T-cell (primary cell): Measurements from ENCODE around the gene QPCT. TPM values are rescaled to one million over a fixed set of nuclear protein-coding genes. Genes with fewer than 3 reads are reported as not detected.
"Not testable (repeated sequence)": the region's sequence is repeated elsewhere in the genome, so short reads cannot be mapped to it uniquely, and the experiment has no call there.

Source experiments
- ATAC-seq, 4 experiments: fragments of 200-7000 bp in 3 of 4; fragments of 150-1000 bp in 1 of 4; cut with Tn5 transposase; replicated peaks in 1 of 4; 1 replicate in 3 of 4; 2 replicates in 1 of 4; pipeline ENCODE4 v1.10.0; 2021; ENCODE audit warnings: moderate library complexity in 3 of 4, mild to moderate bottlenecking in 2 of 4, moderate number of reproducible peaks in 1 of 4
- CTCF ChIA-PET, 2 donors: fragments of 300-600 bp; sonication (Branson Sonifier 250); formaldehyde crosslinking; loops; one replicate each; lab custom pipeline; 2022; ENCODE audit warnings: antibody characterized with exemption in 2 of 2; lab: Charles Lee
- POLR2A ChIA-PET, 2 donors: fragments of 300-600 bp; sonication (Branson Sonifier 250); formaldehyde crosslinking; loops; one replicate each; lab custom pipeline; 2022; ENCODE audit warnings: antibody characterized with exemption in 2 of 2; lab: Charles Lee
- DNase-seq, 35 experiments: peaks; one replicate each; pipeline versions ENCODE4 v3.0.0 to v3.0.0-alpha.2; 2013 to 2023
- H3K27ac ChIP-seq: one replicate; pipeline ENCODE4 v1.5.1; 2013; ENCODE audit warnings: low read length
- H3K27me3 ChIP-seq, 2 experiments: replicated peaks in 1 of 2; 1 replicate in 1 of 2; 2 replicates in 1 of 2; pipeline versions ENCODE4 v1.6.1 to v1.7.0; 2013; ENCODE audit warnings: low read length in 1 of 2, mixed read lengths in 1 of 2; ENCODE audit not compliant: control insufficient read depth in 2 of 2, insufficient read depth in 2 of 2; ENCODE audit errors: extremely low read depth in 1 of 2
- H3K36me3 ChIP-seq, 2 donors: 1 replicate in 1 of 2; 2 replicates in 1 of 2; pipeline versions ENCODE4 v1.6.1 to v1.7.0; 2013; ENCODE audit warnings: low read length in 1 of 2; ENCODE audit not compliant: control insufficient read depth in 2 of 2, insufficient read depth in 1 of 2; ENCODE audit errors: extremely low read depth in 1 of 2
- H3K4me1 ChIP-seq, 2 experiments: 1 replicate in 1 of 2; 2 replicates in 1 of 2; pipeline versions ENCODE4 v1.6.1 to v1.7.0; 2013; ENCODE audit warnings: low read length in 2 of 2, mixed read lengths in 1 of 2; ENCODE audit not compliant: insufficient read depth in 2 of 2, control insufficient read depth in 1 of 2; ENCODE audit errors: extremely low read depth in 1 of 2
- H3K4me3 ChIP-seq, 2 donors: 1 replicate in 1 of 2; 2 replicates in 1 of 2; pipeline versions ENCODE4 v1.5.1 to v1.7.0; 2013; ENCODE audit warnings: mild to moderate bottlenecking in 2 of 2, low read length in 1 of 2, moderate library complexity in 1 of 2; ENCODE audit not compliant: control insufficient read depth in 1 of 2; ENCODE audit errors: extremely low read depth in 1 of 2
- H3K9me3 ChIP-seq: 2 replicates; pipeline ENCODE4 v1.7.0; 2013
- H3K27ac Mint-ChIP-seq, 2 donors: one replicate each; pipeline ENCODE4 v1.8.0; 2020 to 2021; ENCODE audit warnings: mild to moderate bottlenecking in 2 of 2, mixed read lengths in 2 of 2
- H3K27me3 Mint-ChIP-seq, 2 donors: one replicate each; pipeline ENCODE4 v1.8.0; 2021 to 2022; ENCODE audit warnings: mixed read lengths in 2 of 2
- H3K36me3 Mint-ChIP-seq: one replicate; pipeline ENCODE4 v1.8.0; 2021; ENCODE audit warnings: mixed read lengths
- H3K4me1 Mint-ChIP-seq, 3 donors: one replicate each; pipeline ENCODE4 v1.8.0; 2020 to 2022; ENCODE audit warnings: mixed read lengths in 3 of 3, mild to moderate bottlenecking in 1 of 3
- H3K4me3 Mint-ChIP-seq, 3 donors: one replicate each; pipeline ENCODE4 v1.8.0; 2020 to 2022; ENCODE audit warnings: mild to moderate bottlenecking in 3 of 3, mixed read lengths in 3 of 3, moderate library complexity in 3 of 3
- H3K9me3 Mint-ChIP-seq, 3 donors: one replicate each; pipeline ENCODE4 v1.8.0; 2020 to 2022; ENCODE audit warnings: mixed read lengths in 3 of 3
- WGBS: methylation state at CpG from one replicate; pipeline ENCODE4 v1.1.5; 2013; ENCODE audit warnings: missing lambda C conversion rate; ENCODE audit not compliant: insufficient coverage; 5-methylcytosine and 5-hydroxymethylcytosine counted together
- total RNA-seq, 35 experiments: library from RNA in 6 of 35; stranded (reverse) in 6 of 35; fragments of 120-200 nt in 1 of 35; gene quantifications; one replicate each; pipeline versions ENCODE4 v1.2.1 to v1.2.4 and lab custom pipeline; 2013 to 2026

QPCT gene
- total RNA-seq, 5 donors from 2014 or later (not counting 1 experiment from before 2014, with no cell fraction given): 1.1 to 3.1 (median 1.5) TPM; not detected in 2

GRCh38 chr2:37384261-37384660, 39.8 kb downstream of the QPCT start:
- H3K4me1 Mint-ChIP-seq, H3K4me3 ChIP-seq, POLR2A ChIA-PET, CTCF ChIA-PET, H3K4me3 Mint-ChIP-seq, H3K27me3 Mint-ChIP-seq, H3K36me3 ChIP-seq, ATAC-seq, H3K27me3 ChIP-seq, DNase-seq, H3K27ac Mint-ChIP-seq, H3K27ac ChIP-seq, H3K9me3 ChIP-seq, H3K9me3 Mint-ChIP-seq, H3K4me1 ChIP-seq, H3K36me3 Mint-ChIP-seq: not testable (repeated sequence)
- WGBS: 98% methylated on average over 4 of the region's 4 CpGs

- Mint-ChIP-seq H3K36me3 (no peaks in the 10 kb centered on the region), H3K27me3 (no peaks in the 10 kb centered on the region), H3K4me1 (peaks cover 0 to 3% (median 0%) of the 10 kb centered on the region in 3 donors), H3K4me3 (no peak overlapping the region), H3K9me3 (no peaks in the 10 kb centered on the region), H3K27ac (no peak overlapping the region)
- Histone ChIP-seq H3K4me1 (peaks cover 19 to 22% of the 10 kb centered on the region in 2 experiments), H3K27ac (no peak overlapping the region), H3K36me3 (no peaks in the 10 kb centered on the region), H3K27me3 (peaks cover 0 to 4% of the 10 kb centered on the region in 2 experiments), H3K9me3 (no peaks in the 10 kb centered on the region), H3K4me3 (no peak overlapping the region)
- ATAC-seq (no peak), DNase-seq (no peak)
- WGBS: 100% methylated on average over 2 of the region's 5 CpGs
- ChIA-PET CTCF (interaction anchor here (0.6 to 1.4 kb wide), 4 partner anchors 9 to 29 kb away, joined by 3 to 6 read pairs (median 4); no protein-coding TSS in a partner anchor), POLR2A (no interaction called here)
Measured at GRCh38 chr2:37387148-37387835, 42.9 kb downstream of the QPCT start.

GRCh38 chr2:37388074-37388473, 43.6 kb downstream of the QPCT start:
- Mint-ChIP-seq H3K4me1 (peaks cover 0 to 4% (median 0%) of the 10 kb centered on the region in 3 donors), H3K27me3 (no peaks in the 10 kb centered on the region), H3K27ac (no peak overlapping the region), H3K36me3 (no peaks in the 10 kb centered on the region), H3K9me3 (no peaks in the 10 kb centered on the region), H3K4me3 (no peak overlapping the region)
- ChIA-PET CTCF (interaction anchor here (0.7 to 0.9 kb wide), 2 partner anchors 8 to 27 kb away, joined by 3 read pairs; no protein-coding TSS in a partner anchor), POLR2A (no interaction called here)
- ATAC-seq (no peak), DNase-seq (no peak)
- no peaks in the 10 kb centered on the region for H3K36me3 ChIP-seq
- no peaks in the 10 kb centered on the region for H3K9me3 ChIP-seq
- H3K4me3 ChIP-seq: no peak overlapping the region
- WGBS: 100% methylated on average over 1 of the region's 2 CpGs
- H3K4me1 ChIP-seq: peaks cover 19 to 22% of the 10 kb centered on the region in 2 experiments
- H3K27me3 ChIP-seq: peaks cover 0 to 4% of the 10 kb centered on the region in 2 experiments
- H3K27ac ChIP-seq: no peak overlapping the region

GRCh38 chr2:37389395-37389794, 45.0 kb downstream of the QPCT start:
- peak overlapping the region; percentile 71 for H3K27ac ChIP-seq
- no peaks in the 10 kb centered on the region for H3K9me3 ChIP-seq
- H3K27me3 ChIP-seq: peaks cover 0 to 4% of the 10 kb centered on the region in 2 experiments
- ATAC-seq (no peak), DNase-seq (no peak)
- Mint-ChIP-seq H3K4me3 (no peak overlapping the region), H3K9me3 (no peaks in the 10 kb centered on the region), H3K4me1 (peaks cover 0 to 4% (median 0%) of the 10 kb centered on the region in 3 donors), H3K36me3 (no peaks in the 10 kb centered on the region), H3K27me3 (no peaks in the 10 kb centered on the region), H3K27ac (no peak overlapping the region)
- H3K36me3 ChIP-seq: no peaks in the 10 kb centered on the region
- ChIA-PET CTCF (interaction anchor here (0.7 to 2.9 kb wide), 2 partner anchors 488 to 502 kb away, joined by 4 to 15 read pairs; no protein-coding TSS in a partner anchor), POLR2A (no interaction called here)
- no peak overlapping the region for H3K4me3 ChIP-seq
- H3K4me1 ChIP-seq: peaks cover 19 to 22% of the 10 kb centered on the region in 2 experiments

- peaks cover 0 to 4% of the 10 kb centered on the region in 2 experiments for H3K27me3 ChIP-seq
- no peak overlapping the region for H3K4me3 ChIP-seq
- H3K9me3 Mint-ChIP-seq: no peaks in the 10 kb centered on the region
- WGBS: 23% methylated on average over 5 of the region's 5 CpGs
- H3K27me3 Mint-ChIP-seq: no peaks in the 10 kb centered on the region
- H3K4me1 ChIP-seq: peaks cover 19 to 22% of the 10 kb centered on the region in 2 experiments
- ATAC-seq (peak; percentile 96 to 99 (median 98)), DNase-seq (peak in 34 of 35 experiments; percentile 12 to 85 (median 39))
- H3K36me3 Mint-ChIP-seq: no peaks in the 10 kb centered on the region
- H3K4me3 Mint-ChIP-seq: peak overlapping the region in 1 of 3 donors; percentile 35
- peak overlapping the region; percentile 71 for H3K27ac ChIP-seq
- POLR2A ChIA-PET: no interaction called here
- no peaks in the 10 kb centered on the region for H3K36me3 ChIP-seq
- peaks cover 0 to 4% (median 0%) of the 10 kb centered on the region in 3 donors for H3K4me1 Mint-ChIP-seq
- CTCF ChIA-PET: interaction anchor here (0.7 to 2.9 kb wide), 8 partner anchors 11 to 592 kb away, joined by 3 to 15 read pairs (median 4); no protein-coding TSS in a partner anchor
- no peaks in the 10 kb centered on the region for H3K9me3 ChIP-seq
- H3K27ac Mint-ChIP-seq: no peak overlapping the region
Measured at GRCh38 chr2:37389989-37390765, 45.7 kb downstream of the QPCT start.

- CTCF ChIA-PET: interaction anchor here (0.8 to 2.9 kb wide), 7 partner anchors 10 to 591 kb away, joined by 3 to 15 read pairs (median 3); no protein-coding TSS in a partner anchor
- H3K4me1 Mint-ChIP-seq: peaks cover 0 to 4% (median under 1%) of the 10 kb centered on the region in 3 donors
Measured at GRCh38 chr2:37390777-37391176, 46.3 kb downstream of the QPCT start.

More at GRCh38 chr2:37390777-37391176, 46.3 kb downstream of the QPCT start:
- no peaks in the 10 kb centered on the region for H3K27me3 Mint-ChIP-seq
- no peak for DNase-seq
- Histone ChIP-seq H3K27ac (peak overlapping the region; percentile 71), H3K9me3 (no peaks in the 10 kb centered on the region), H3K4me3 (no peak overlapping the region), H3K36me3 (no peaks in the 10 kb centered on the region), H3K4me1 (peaks cover 19 to 22% of the 10 kb centered on the region in 2 experiments), H3K27me3 (no peaks in the 10 kb centered on the region)
- ATAC-seq: peak in 2 of 4 experiments; percentile 5 to 20
- POLR2A ChIA-PET: no interaction called here
- H3K27ac Mint-ChIP-seq: no peak overlapping the region
- H3K36me3 Mint-ChIP-seq: no peaks in the 10 kb centered on the region
- H3K9me3 Mint-ChIP-seq: no peaks in the 10 kb centered on the region
- no peak overlapping the region for H3K4me3 Mint-ChIP-seq
- no CpG with 5 or more reads among the region's 2 CpGs for WGBS
